RWPE1 (cell line): ENCODE results near the gene ACTR3C.
"Not testable (repeated sequence)": the region's sequence is repeated elsewhere in the genome, so short reads cannot be mapped to it uniquely, and the experiment has no call there.

Source experiments
- CTCF ChIA-PET: fragments of 350-600 bp; sonication (Branson Sonifier 250); formaldehyde crosslinking; extraction: SDS; loops from one replicate; lab custom pipeline; 2021; lab: Yijun Ruan, JAX
- POLR2A ChIA-PET: fragments of 400-600 bp; formaldehyde crosslinking; extraction: SDS; loops from one replicate; lab custom pipeline; 2020; ENCODE audit warnings: antibody characterized with exemption; ENCODE audit not compliant: low non-redundant PET; lab: Yijun Ruan, JAX
- DNase-seq: peaks from one replicate; pipeline ENCODE4 v3.0.0; 2012; ENCODE audit warnings: low spot score
- H3K27ac ChIP-seq: fragments of 450-650 bp; 2 replicates; pipeline ENCODE4 v1.5.1; 2017
- TF ChIP-seq, protein P1 (sequence below): fragments of 450-650 bp; conservative IDR thresholded peaks from 2 replicates; pipeline ENCODE4 v1.5.1; 2017; ENCODE audit warnings: low read depth, mild to moderate bottlenecking

ACTR3C gene

DNA sequence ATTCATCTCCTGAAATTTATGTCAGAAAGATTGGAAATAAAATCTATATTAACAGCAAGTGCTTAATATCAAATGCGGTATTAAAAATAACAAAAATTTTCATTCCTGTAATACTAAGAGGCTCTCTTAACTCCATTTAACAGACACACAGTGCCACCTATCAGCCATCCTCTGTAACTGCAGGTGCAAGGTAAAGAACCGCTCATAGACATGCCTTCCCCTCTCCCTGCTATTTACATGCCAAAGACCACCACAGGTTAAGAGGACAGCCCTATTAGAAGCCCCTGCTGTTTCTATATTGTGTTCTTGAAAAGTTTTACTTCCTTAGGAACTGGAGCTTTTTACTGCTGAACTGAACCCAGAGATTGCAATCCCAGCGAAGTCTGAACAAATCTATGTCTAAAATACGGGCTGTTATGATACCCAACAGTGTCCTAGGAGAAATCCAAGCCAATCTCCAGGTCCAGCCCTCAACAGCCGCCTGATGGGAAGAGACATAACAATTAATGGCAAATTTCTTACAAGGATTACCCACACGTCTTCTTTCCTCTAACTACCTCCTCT lies 47.1 kb downstream of the ACTR3C start:
- CTCF ChIA-PET, DNase-seq, POLR2A ChIA-PET, H3K27ac ChIP-seq: not testable (repeated sequence)
- TF ChIP-seq, protein P1, sequence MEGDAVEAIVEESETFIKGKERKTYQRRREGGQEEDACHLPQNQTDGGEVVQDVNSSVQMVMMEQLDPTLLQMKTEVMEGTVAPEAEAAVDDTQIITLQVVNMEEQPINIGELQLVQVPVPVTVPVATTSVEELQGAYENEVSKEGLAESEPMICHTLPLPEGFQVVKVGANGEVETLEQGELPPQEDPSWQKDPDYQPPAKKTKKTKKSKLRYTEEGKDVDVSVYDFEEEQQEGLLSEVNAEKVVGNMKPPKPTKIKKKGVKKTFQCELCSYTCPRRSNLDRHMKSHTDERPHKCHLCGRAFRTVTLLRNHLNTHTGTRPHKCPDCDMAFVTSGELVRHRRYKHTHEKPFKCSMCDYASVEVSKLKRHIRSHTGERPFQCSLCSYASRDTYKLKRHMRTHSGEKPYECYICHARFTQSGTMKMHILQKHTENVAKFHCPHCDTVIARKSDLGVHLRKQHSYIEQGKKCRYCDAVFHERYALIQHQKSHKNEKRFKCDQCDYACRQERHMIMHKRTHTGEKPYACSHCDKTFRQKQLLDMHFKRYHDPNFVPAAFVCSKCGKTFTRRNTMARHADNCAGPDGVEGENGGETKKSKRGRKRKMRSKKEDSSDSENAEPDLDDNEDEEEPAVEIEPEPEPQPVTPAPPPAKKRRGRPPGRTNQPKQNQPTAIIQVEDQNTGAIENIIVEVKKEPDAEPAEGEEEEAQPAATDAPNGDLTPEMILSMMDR = peak; percentile 86

- CTCF ChIA-PET, DNase-seq, POLR2A ChIA-PET: not testable (repeated sequence)
Observed at GRCh38 chr7:150271898-150272297, 51.4 kb downstream of the ACTR3C start.

DNA sequence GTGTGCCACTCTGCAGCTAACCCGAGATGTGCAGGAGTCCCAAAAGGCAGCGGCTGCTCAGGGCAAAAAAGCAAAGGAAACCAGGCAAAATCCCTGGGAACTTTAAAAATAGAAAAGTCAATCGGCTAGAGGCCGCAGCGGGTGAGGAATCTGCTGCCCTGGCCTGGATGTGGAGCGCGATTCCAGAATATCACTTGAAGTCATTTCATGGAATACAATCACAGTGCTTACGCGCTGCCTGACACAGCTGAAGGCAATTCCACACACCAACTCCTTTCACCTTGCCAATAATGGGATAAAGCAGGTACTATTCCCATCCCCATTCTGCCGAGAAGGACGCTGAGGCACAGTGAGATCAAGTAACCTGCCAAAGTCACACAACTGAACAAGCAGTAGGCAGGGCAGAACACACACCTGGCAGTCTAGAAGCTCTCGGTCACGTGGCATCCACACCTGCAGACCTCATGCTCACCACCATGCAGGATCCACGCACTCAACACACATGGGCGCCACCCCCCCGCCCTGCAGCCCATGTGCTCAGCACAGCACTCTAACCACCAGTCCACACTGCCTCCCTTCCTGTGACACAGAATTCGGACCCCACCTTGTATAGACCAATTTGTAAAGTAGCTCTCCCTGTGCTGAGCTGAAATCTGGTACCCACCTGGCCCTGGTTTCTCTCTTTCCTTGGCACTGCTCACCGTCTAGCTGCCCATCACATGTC lies 53.1 kb downstream of the ACTR3C start:
- DNase-seq, POLR2A ChIA-PET, H3K27ac ChIP-seq, CTCF ChIA-PET: not testable (repeated sequence)

More at GRCh38 chr7:150271898-150272297, 51.4 kb downstream of the ACTR3C start:
- not testable (repeated sequence) for H3K27ac ChIP-seq

DNA sequence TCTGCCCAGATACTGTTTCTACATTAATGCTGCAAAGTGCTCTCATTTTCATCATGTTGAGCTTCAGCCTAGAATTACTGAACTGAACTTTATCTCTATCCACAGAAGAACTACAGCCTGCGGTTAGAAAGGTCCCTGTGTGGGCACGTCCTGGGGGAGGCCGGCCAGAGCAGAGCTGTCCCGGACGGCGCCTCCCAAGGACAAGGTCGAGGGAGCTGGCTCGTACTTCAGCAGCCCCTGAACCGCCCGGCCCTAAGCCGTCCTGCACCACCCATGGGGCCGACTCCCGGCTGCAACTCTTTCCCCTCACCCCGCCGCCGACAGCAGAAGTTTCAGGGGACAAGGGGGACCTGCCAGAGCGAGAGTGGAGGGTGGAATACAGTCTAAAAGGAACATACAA lies 54.5 kb downstream of the ACTR3C start:
- CTCF ChIA-PET, DNase-seq, H3K27ac ChIP-seq, POLR2A ChIA-PET: not testable (repeated sequence)

- CTCF ChIA-PET, POLR2A ChIA-PET, DNase-seq, H3K27ac ChIP-seq: not testable (repeated sequence)
Observed at GRCh38 chr7:150268287-150268686, 55.1 kb downstream of the ACTR3C start.

DNA sequence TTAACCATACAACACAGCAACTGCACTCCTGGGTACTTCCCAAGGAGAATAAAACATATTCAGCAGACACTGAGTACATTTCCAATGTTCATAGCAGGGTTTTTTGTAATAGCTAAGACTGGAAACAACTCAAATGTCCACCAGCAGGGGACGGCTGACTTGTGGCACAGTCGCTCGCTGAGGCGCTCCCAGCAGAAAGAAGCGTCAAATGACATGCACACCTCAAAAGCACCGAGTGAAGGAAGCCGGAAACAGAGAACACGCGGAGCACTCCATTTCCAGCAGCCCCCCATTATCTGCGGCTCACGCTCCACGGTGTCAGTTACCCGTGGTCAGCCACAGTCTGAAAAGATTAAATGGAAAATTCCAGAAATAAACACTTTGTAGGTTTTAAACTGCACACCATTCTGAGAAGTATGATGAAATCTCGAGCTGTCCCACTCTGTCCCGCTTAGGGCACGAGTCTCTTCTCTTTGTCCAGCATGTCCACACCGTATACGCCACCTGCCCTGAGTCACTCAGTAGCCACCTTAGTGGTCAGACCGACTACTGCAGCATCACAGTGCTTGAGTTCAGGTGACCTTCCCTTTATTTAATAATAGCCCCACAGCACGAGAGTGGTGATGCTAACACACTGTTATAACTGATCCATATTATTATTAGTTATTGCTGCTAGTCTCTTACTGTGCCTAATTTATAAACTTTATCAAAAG lies 56.2 kb downstream of the ACTR3C start:
- DNase-seq, H3K27ac ChIP-seq, CTCF ChIA-PET, POLR2A ChIA-PET: not testable (repeated sequence)

GRCh38 chr7:150262656-150263055 lies 60.7 kb downstream of the ACTR3C start:
- CTCF ChIA-PET, H3K27ac ChIP-seq, POLR2A ChIA-PET, DNase-seq: not testable (repeated sequence)

GRCh38 chr7:150247745-150248144 lies 75.6 kb downstream of the ACTR3C start:
- DNase-seq, H3K27ac ChIP-seq, POLR2A ChIA-PET, CTCF ChIA-PET: not testable (repeated sequence)

DNA sequence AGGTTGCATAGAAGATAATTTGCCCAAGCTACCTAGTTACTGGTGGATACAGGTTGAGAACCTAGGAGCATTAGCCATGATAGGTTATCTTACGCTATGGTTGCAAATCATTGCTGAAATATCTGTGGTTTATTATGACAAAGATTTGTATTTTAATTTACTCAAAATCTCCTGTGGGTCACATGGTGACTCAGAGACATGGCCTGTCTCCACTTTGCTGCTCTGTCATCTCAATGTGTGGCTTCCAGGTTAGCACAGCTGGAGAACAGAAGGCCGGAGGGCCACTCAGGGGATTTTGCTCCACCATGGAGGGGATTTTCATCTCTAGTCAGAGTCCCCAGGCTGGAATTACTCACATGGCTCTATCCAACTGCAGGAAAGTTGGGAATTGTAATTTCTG lies 78.1 kb downstream of the ACTR3C start:
- DNase-seq, H3K27ac ChIP-seq, POLR2A ChIA-PET, CTCF ChIA-PET: not testable (repeated sequence)

GRCh38 chr7:150242935-150243334 lies 80.4 kb downstream of the ACTR3C start:
- DNase-seq, H3K27ac ChIP-seq, POLR2A ChIA-PET, CTCF ChIA-PET: not testable (repeated sequence)

- POLR2A ChIA-PET, CTCF ChIA-PET, DNase-seq, H3K27ac ChIP-seq: not testable (repeated sequence)
Observed at GRCh38 chr7:150225444-150225843, 97.9 kb downstream of the ACTR3C start.

DNA sequence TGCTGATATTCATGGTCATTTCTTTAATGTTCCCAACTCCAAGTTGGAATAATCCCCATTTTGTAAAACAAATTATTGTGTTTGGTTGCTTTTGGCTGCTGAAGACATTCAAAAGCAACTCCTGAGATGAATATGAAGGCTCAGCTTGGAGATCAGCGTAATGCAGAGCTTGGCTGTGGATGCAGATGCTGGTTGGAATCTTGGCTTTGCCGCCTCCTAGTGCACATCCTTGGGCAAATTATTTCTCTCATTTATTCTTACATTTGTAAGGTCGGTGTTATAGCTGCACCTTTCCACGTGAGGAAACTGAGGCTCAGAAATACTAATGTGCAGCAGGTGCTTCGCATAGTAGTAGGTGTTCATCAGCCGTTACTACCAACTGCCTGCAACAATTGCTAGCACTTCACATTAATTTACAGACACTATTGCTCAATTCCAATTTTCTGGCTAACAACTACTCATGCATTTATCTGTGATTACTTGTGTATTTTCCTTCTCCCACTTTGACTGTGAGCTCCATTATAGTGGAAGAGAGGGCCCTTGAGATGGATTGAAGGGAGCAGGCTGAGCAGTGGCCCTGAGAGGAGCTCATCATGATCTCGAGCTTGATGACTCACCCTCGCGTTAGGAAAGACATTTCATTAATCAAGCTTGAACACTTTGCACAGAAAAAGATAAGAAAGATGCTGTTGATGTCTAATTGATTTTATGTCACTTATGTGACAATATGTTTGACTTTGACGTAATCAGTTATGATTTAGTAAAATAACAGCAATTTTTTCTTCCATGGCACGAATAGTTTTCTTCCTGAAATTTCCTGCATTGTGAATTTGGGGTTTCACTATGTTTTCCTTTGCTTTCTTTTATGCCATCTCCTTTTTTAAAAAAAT lies 101.0 kb downstream of the ACTR3C start:
- POLR2A ChIA-PET, H3K27ac ChIP-seq, DNase-seq, CTCF ChIA-PET: not testable (repeated sequence)

DNA sequence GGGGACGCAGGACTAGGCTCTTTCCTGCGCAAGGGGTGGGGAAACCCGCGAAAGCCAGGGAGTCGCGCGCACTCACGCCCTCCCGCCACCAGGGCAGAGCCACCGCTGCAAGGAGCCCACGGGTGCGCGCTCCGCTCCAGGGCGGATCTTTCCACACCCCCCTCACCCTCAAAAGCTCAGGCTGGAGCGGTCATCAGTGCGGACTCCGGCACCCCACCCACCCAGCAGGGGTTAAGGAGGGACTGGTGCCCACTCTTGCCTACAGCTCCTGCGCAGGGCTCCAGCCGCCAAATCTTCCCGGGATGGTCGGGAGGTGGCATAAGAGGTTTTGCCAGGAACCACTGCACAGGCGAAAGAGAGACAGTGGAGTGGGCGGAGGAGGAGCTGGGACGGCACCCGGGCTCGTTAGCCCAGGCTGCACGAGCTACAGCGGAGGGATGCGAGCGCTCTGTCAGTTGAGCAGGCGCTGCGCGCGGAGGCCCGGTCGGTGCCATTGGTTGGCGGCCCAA lies 102.6 kb downstream of the ACTR3C start:
- CTCF ChIA-PET, POLR2A ChIA-PET, H3K27ac ChIP-seq, DNase-seq: not testable (repeated sequence)

DNA sequence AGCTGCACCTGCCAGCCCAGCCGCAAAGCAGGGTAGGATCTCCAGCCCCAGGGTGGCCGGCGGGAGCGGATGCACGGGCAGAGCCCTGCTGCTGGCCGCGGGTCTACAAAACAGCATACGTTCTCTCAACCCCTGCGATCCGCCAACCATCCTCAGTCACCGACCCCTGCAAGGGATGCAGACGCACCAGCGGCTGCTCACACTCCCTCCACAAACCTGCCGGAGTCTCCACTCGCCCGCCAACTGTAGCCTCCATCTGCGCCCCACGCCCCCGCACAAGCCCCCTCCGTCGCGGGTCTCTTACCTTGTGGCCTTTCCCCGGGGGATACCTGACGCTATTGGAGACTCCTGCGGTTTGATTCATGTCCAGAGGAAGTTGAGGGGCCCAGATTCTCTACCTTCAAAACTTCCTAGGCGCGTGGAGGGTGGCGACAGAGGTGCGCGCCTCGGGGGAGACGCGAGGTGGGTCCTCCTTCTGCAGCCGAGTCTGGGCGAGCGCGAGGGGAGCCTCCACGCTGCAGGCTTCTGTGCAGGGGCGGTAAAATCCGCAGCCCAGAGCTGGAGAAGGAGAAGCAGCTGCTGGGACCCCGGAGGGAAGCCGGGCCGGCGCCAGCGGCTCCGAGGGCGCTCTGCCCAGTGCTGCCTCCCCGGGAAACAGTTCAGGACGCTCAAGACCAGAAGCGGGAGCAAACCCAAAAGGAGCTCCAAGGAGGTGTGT lies 103.2 kb downstream of the ACTR3C start:
- DNase-seq, H3K27ac ChIP-seq, POLR2A ChIA-PET, CTCF ChIA-PET: not testable (repeated sequence)

- CTCF ChIA-PET, DNase-seq, H3K27ac ChIP-seq, POLR2A ChIA-PET: not testable (repeated sequence)
Observed at GRCh38 chr7:150206848-150207247, 116.5 kb downstream of the ACTR3C start.
